GM13977 (cell line): ENCODE data around the gene TMEM86A.

Source experiments
- DNase-seq: peaks from one replicate; pipeline ENCODE4 v3.0.0; 2012; ENCODE audit warnings: low spot score
- CTCF ChIP-seq: IDR thresholded peaks from 2 replicates; pipeline ENCODE4 v1.5.1; 2012; ENCODE audit warnings: mild to moderate bottlenecking, control low read depth; ENCODE audit not compliant: insufficient read depth; ENCODE audit errors: extremely low read depth, missing control alignments
- in situ Hi-C: fragments of 300-500 bp; cut with MboI; formaldehyde crosslinking; loops from one replicate; pipeline ENCODE4 v1.12.0; 2022; ENCODE audit warnings: low sequenced_read_pairs, low pct_unique_long_range_greater_than_20kb, mixed read lengths, inconsistent platforms; ENCODE audit not compliant: unreplicated experiment

Gene TMEM86A

GRCh38 chr11:18731949-18732821 is 33.6 kb downstream of the TMEM86A start:
- peak; percentile 94 for TF ChIP-seq CTCF
- in situ Hi-C loops: loop anchor here (25.0 kb wide), 1 partner anchor 195 kb away; the partner anchor contains the start of gene TSG101
- DNase-seq: peak; percentile 84

GRCh38 chr11:18733202-18733601 is 34.6 kb downstream of the TMEM86A start:
- TF ChIP-seq CTCF: no peak
- in situ Hi-C loops: loop anchor here (25.0 kb wide), 1 partner anchor 196 kb away; the partner anchor contains the start of gene TSG101
- DNase-seq: no peak

- in situ Hi-C loops: loop anchor here (25.0 kb wide), 1 partner anchor 199 kb away; the partner anchor contains the start of gene TSG101
- no peak for TF ChIP-seq CTCF
- no peak for DNase-seq
Observed at GRCh38 chr11:18736590-18737148, 38.1 kb downstream of the TMEM86A start.

GRCh38 chr11:18737642-18738041 is 39.1 kb downstream of the TMEM86A start:
- TF ChIP-seq CTCF: no peak
- in situ Hi-C loops: loop anchor here (25.0 kb wide), 1 partner anchor 200 kb away; the partner anchor contains the start of gene TSG101
- DNase-seq: no peak

- no peak for DNase-seq
- no peak for TF ChIP-seq CTCF
- in situ Hi-C loops: loop anchor here (25.0 kb wide), 1 partner anchor 202 kb away; the partner anchor contains the start of gene TSG101
Observed at GRCh38 chr11:18739685-18740084, 41.1 kb downstream of the TMEM86A start.

GRCh38 chr11:18741783-18742182 is 43.2 kb downstream of the TMEM86A start:
- TF ChIP-seq CTCF: no peak
- in situ Hi-C loops: loop anchor here (25.0 kb wide), 1 partner anchor 204 kb away; the partner anchor contains the start of gene TSG101
- no peak for DNase-seq
